ENCODE results near the gene PTPRU. TPM values are rescaled to one million over a fixed set of nuclear protein-coding genes. Genes with fewer than 3 reads are reported as not detected.

PTPRU gene
- total RNA-seq, 4 donors from 2014 or later, result 11.4 to 59.4 (median 35.3) TPM

DNA sequence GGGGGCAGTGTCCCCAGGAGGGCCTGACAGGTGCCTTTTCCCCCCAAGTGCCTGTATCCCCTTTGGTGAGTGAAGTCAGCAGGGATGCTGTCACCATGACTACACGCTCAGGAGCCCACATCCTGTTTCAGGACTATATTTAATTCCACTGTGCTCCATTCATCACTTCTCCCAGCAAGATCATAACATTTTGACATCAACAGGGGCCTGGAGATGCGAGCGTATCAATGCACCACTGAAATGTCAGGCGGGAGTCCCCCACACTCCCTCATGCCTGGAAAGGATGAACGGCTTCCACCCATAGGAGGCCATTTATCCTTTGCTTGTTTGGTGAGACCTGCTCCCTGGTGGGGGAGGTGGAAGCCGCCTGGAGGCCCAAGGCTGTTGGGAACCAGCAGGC is 119.1 kb downstream of the PTPRU start:
- ATAC-seq (no peak), DNase-seq (no peak)
- intact Hi-C loops (cut with DNase I; ENCODE audit: low total_unique reads), result no loop called here
- Histone ChIP-seq H3K4me1 (no peaks in the 10 kb centered on the region), H3K36me3 (no peaks in the 10 kb centered on the region), H3K27me3 (peaks cover 0 to 8% (median 8%) of the 10 kb centered on the region in 3 donors), H3K9me3 (no peaks in the 10 kb centered on the region), H3K27ac (no peak overlapping the region), H3K4me3 (no peak overlapping the region)
- in situ Hi-C loops (cut with MboI; ENCODE audit: low sequenced_read_pairs in 4 of 4), result no loop called here
- TF ChIP-seq POLR2A (IDR thresholded peaks at IDR 0.05), result no peak

DNA sequence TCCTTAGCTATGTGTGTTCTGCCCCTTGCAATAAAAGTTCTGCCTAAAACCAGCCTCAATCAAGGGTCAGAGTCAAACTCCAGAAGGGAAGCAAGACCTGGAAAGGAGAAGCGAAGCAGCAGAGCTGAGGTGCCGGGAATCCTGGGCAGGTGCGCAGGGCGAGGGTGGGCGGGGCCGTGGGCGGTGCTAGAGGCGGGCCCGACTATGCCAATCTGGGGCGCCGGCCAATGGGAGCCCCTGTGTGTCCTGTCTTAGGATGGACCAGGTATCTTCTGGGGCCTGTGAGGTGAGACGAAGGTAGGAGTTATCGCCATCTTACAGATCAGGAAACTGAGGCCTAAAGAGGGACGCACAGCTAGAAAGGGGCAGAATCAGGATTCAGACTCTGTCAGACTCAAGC is 120.3 kb downstream of the PTPRU start:
- intact Hi-C loops (cut with DNase I; ENCODE audit: low total_unique reads) (no loop called here), in situ Hi-C loops (cut with MboI; ENCODE audit: low sequenced_read_pairs in 4 of 4) (no loop called here)
- Histone ChIP-seq H3K27ac (no peak overlapping the region), H3K27me3 (peaks cover 0 to 9% (median 8%) of the 10 kb centered on the region in 3 donors), H3K9me3 (no peaks in the 10 kb centered on the region), H3K36me3 (no peaks in the 10 kb centered on the region), H3K4me3 (no peak overlapping the region), H3K4me1 (no peaks in the 10 kb centered on the region)
- ATAC-seq (no peak), DNase-seq (no peak)
- TF ChIP-seq POLR2A (IDR thresholded peaks at IDR 0.05), result no peak
- TF ChIP-seq, protein P1, sequence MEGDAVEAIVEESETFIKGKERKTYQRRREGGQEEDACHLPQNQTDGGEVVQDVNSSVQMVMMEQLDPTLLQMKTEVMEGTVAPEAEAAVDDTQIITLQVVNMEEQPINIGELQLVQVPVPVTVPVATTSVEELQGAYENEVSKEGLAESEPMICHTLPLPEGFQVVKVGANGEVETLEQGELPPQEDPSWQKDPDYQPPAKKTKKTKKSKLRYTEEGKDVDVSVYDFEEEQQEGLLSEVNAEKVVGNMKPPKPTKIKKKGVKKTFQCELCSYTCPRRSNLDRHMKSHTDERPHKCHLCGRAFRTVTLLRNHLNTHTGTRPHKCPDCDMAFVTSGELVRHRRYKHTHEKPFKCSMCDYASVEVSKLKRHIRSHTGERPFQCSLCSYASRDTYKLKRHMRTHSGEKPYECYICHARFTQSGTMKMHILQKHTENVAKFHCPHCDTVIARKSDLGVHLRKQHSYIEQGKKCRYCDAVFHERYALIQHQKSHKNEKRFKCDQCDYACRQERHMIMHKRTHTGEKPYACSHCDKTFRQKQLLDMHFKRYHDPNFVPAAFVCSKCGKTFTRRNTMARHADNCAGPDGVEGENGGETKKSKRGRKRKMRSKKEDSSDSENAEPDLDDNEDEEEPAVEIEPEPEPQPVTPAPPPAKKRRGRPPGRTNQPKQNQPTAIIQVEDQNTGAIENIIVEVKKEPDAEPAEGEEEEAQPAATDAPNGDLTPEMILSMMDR (IDR thresholded peaks at IDR 0.05 in 4 of 5, conservative IDR thresholded peaks at IDR 0.05 in 1 of 5), result no peak

DNA sequence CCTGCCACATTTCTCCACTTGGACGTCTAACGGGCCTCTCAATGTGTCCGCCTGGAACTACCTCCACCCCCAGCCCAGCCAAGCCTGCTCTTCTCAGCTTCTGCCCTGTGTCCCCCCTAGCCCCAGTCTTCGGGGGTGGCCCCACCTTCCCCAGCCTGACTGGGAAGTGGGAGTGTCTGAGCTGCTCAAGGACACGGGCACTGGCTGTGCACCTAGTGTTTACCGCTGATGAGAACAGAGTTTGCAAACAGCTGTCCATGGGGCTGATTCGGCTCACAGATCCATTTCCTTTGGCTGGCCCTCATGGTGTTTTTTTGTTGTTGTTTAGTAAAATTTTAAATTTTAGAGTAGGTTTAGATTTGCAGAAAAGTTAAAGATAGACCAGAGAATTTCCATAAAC is 121.1 kb downstream of the PTPRU start:
- no peak for DNase-seq
- intact Hi-C loops (cut with DNase I; ENCODE audit: low total_unique reads) (no loop called here), in situ Hi-C loops (cut with MboI; ENCODE audit: low sequenced_read_pairs in 4 of 4) (no loop called here)
- H3K4me3 ChIP-seq, result no peak overlapping the region
- no peak overlapping the region for H3K27ac ChIP-seq
- peaks cover 0 to 8% (median 5%) of the 10 kb centered on the region in 3 donors for H3K27me3 ChIP-seq
- ATAC-seq, result no peak
- TF ChIP-seq, protein P1 (IDR thresholded peaks at IDR 0.05 in 4 of 5, conservative IDR thresholded peaks at IDR 0.05 in 1 of 5), result no peak
- TF ChIP-seq POLR2A (IDR thresholded peaks at IDR 0.05), result no peak
- H3K4me1 ChIP-seq, result no peaks in the 10 kb centered on the region
- H3K36me3 ChIP-seq, result no peaks in the 10 kb centered on the region
- H3K9me3 ChIP-seq, result no peaks in the 10 kb centered on the region

DNA sequence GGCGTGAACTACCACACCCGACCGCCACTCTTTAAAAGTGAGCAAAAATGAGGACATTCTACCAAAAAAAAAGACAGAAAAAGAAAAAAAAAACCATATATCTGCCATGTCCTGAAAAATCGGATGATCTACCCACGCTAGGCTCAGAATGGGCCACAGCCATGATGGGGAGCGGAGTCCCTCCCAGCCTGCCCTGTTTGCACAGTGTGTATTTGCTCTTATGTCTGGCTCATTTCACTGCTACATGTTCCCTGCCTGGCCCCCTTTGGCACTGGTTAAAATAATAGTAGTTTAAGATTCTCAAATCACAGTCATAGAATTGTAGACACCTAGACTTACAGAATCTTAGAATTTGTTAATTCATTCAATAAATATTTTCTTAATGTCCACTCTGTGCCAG is 121.9 kb downstream of the PTPRU start:
- no peaks in the 10 kb centered on the region for H3K9me3 ChIP-seq
- H3K27me3 ChIP-seq, result peaks cover 0 to 8% (median under 1%) of the 10 kb centered on the region in 3 donors
- intact Hi-C loops (cut with DNase I; ENCODE audit: low total_unique reads), result no loop called here
- no peak overlapping the region for H3K27ac ChIP-seq
- in situ Hi-C loops (cut with MboI; ENCODE audit: low sequenced_read_pairs in 4 of 4), result no loop called here
- H3K4me1 ChIP-seq, result no peaks in the 10 kb centered on the region
- no peak for DNase-seq
- TF ChIP-seq POLR2A (IDR thresholded peaks at IDR 0.05), result no peak
- TF ChIP-seq, protein P1 (IDR thresholded peaks at IDR 0.05 in 4 of 5, conservative IDR thresholded peaks at IDR 0.05 in 1 of 5), result no peak
- H3K36me3 ChIP-seq, result no peaks in the 10 kb centered on the region
- no peak overlapping the region for H3K4me3 ChIP-seq
- no peak for ATAC-seq

DNA sequence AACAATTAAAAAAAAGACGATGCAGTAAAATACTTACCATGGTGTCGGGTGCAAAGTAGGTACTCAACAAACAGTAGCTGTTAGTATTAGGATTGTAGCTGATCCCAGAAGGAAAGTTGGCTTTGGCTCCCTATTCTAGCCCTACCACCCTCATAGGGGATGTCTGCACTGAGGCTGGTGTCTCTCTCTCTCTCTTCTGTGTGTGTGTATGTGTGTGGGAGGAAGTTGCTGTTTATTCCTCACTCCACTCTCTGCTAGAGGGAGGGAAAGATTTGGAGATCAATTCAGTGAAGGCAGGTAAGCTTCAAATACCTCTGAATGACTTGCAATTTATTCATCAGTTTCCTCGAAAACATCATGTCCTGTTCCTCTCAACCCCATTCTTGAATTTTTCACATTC is 124.4 kb downstream of the PTPRU start:
- Histone ChIP-seq H3K4me3 (no peak overlapping the region), H3K27ac (no peak overlapping the region), H3K27me3 (peaks cover 0 to 8% (median 0%) of the 10 kb centered on the region in 3 donors), H3K9me3 (no peaks in the 10 kb centered on the region), H3K36me3 (no peaks in the 10 kb centered on the region), H3K4me1 (peaks cover 0 to 6% of the 10 kb centered on the region in 2 donors)
- ATAC-seq (no peak), DNase-seq (no peak)
- no peak for TF ChIP-seq POLR2A (IDR thresholded peaks at IDR 0.05)
- TF ChIP-seq, protein P1 (IDR thresholded peaks at IDR 0.05 in 4 of 5, conservative IDR thresholded peaks at IDR 0.05 in 1 of 5), result no peak
- intact Hi-C loops (cut with DNase I; ENCODE audit: low total_unique reads), result no loop called here
- in situ Hi-C loops (cut with MboI; ENCODE audit: low sequenced_read_pairs in 4 of 4), result no loop called here

Data from gastrocnemius medialis (tissue), 4 donors.